Cardiac fibroblast (primary cell): Measurements from ENCODE around the gene VAMP3.

Experiments
- DNase-seq, 2 donors: peaks; one replicate each; pipeline versions ENCODE4 v3.0.0 to v3.0.0-alpha.2; 2010; ENCODE audit warnings: low read depth in 2 of 2
- H3K4me3 ChIP-seq, 2 donors: replicated peaks in 1 of 2; 1 replicate in 1 of 2; 2 replicates in 1 of 2; pipeline ENCODE4 v1.5.1; 2011; ENCODE audit warnings: low read depth in 2 of 2, low read length in 2 of 2, mild to moderate bottlenecking in 2 of 2, moderate library complexity in 1 of 2
- TF ChIP-seq, protein P1 (sequence below): IDR thresholded peaks from one replicate; pipeline ENCODE4 v1.5.1; 2011; ENCODE audit warnings: low read depth, mild to moderate bottlenecking, low read length, inconsistent platforms

The VAMP3 gene

DNA sequence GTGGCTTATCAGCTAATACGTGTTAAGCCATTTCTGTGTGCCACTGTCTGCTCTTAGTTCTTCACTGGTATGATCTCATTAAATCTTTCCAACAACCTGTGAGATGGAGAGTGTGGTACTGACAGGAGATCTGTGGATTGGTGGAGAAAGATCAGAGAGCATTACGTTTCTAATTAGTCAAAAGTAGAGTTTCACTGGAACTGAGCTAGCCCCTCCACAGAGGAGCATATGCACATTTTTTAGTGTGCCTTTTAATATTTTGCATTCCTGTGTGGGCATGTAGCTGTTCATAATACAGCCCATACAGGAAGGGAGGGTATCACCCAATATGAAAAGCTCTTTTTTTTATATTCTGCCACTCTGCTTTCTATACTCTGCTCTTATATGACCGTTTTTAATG is 50.2 kb downstream of the VAMP3 start:
- H3K4me3 ChIP-seq = no peak overlapping the region
- no peak for DNase-seq
- TF ChIP-seq, protein P1, sequence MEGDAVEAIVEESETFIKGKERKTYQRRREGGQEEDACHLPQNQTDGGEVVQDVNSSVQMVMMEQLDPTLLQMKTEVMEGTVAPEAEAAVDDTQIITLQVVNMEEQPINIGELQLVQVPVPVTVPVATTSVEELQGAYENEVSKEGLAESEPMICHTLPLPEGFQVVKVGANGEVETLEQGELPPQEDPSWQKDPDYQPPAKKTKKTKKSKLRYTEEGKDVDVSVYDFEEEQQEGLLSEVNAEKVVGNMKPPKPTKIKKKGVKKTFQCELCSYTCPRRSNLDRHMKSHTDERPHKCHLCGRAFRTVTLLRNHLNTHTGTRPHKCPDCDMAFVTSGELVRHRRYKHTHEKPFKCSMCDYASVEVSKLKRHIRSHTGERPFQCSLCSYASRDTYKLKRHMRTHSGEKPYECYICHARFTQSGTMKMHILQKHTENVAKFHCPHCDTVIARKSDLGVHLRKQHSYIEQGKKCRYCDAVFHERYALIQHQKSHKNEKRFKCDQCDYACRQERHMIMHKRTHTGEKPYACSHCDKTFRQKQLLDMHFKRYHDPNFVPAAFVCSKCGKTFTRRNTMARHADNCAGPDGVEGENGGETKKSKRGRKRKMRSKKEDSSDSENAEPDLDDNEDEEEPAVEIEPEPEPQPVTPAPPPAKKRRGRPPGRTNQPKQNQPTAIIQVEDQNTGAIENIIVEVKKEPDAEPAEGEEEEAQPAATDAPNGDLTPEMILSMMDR = no peak

DNA sequence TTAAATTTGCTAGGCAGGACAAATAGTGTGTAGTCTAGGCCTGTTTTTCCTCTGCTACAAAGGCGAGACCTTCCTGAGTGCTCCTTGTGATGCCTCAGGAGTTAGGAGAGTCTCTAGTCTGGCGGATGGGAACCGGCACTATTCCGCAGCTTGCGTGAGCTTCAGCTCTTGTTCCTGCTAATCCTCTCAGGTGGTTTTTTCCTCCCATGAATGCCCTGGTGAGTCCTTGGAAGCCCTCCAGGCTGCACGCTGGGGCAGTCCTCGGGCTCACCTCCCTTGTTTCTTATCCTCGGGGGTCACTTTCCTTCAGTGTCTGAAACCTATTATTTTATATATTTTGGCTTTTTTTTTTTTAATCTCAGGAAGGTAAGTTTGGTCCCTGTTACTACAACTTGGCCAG is 53.6 kb downstream of the VAMP3 start:
- TF ChIP-seq, protein P1 = no peak
- DNase-seq = no peak
- H3K4me3 ChIP-seq = no peak overlapping the region

DNA sequence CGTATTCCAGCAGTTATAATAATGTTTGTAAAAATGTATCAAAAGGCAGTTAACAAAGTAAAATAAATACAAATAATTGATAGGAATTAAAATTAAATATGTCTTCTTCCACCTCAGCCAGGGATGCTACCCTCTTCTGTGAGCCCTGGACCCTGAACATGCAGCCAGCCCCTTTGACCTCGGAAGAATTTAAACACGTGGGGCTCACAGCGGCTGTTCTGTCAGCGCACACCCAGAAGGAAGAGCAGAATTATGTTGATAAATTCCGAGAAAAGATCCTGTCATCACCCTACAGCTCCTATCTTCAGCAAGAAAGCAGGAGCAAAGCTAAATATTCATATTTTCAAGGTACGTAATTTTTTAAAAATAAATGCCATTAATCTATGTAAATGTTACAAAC is 55.3 kb downstream of the VAMP3 start:
- H3K4me3 ChIP-seq = no peak overlapping the region

DNA sequence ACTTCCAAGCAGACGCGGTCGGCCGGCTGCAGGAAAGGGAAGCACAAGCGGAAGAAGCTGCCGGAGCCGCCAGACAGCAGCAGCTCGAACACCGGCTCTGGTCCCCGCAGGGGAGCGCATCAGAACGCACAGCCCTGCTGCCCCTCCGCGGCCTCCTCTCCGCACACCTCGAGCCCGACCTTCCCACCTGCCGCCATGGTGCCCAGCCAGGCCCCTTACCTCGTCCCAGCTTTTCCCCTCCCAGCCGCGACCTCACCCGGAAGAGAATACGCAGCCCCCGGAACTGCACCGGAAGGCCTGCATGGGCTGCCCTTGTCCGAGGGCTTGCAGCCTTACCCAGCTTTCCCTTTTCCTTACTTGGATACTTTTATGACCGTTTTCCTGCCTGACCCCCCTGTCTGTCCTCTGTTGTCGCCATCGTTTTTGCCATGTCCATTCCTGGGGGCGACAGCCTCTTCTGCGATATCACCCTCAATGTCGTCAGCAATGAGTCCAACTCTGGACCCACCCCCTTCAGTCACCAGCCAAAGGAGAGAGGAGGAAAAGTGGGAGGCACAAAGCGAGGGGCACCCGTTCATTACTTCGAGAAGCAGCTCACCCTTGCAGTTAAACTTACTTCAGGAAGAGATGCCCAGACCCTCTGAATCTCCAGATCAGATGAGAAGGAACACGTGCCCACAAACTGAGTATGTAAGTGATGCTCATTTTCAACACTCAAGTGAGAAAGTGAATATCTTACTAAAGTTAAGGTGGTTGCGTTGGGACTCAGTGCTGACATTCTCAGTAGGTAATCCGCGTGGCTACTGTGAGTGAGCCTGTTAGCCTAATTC is 56.2 kb downstream of the VAMP3 start:
- H3K4me3 ChIP-seq = peak overlapping the region; percentile 12 to 32
- DNase-seq = peak in 1 of 2 donors; percentile 6
- TF ChIP-seq, protein P1 = no peak

More for the DNA sequence above, 55.3 kb downstream of the VAMP3 start:
- TF ChIP-seq, protein P1 = no peak
- DNase-seq = no peak
